Skin epidermis (tissue), 12 donors: ENCODE data around the gene GSE1.

Source experiments
- H3K27ac ChIP-seq, 21 experiments: fragments of 200-600 bp; sonication (generic) in 11 of 21; one replicate each; pipeline ENCODE4 v1.5.0; 2020; ENCODE audit warnings: mild to moderate bottlenecking in 3 of 21, inconsistent platforms in 2 of 21, moderate library complexity in 2 of 21
- H3K4me3 ChIP-seq, 7 experiments: fragments of 200-600 bp; sonication (generic) in 2 of 7; one replicate each; pipeline ENCODE4 v1.5.0; 2020; ENCODE audit warnings: inconsistent platforms in 2 of 7, mild to moderate bottlenecking in 2 of 7, moderate library complexity in 1 of 7

GSE1 gene

DNA sequence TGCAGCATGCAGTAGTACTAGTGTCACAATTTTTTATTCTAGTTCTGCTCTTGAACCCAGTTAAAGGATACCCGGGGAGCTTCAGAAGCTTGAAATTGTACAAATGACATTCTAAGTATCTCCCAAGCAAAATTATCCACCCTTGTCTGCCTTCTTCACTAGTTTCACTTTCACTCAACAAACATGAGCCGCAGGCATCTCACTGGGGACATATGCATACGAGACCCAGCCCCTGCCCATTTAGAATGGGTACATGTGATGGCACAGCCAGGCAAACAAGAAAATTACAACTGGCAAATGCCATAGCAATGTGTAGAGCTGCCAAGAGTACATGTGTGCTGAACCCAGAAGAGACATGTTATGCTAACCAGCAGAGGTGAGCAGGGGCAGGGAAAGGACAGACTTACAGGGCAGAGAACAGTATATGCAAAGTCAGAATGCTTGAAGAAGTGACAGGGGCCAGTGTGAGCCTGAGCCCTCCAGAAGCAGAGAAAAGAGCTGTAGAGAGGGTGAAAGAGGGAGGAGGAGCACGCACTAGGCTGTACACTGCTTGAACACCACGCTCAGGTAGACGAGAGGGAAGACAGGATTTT, 67.3 kb downstream of the GSE1 start:
- Histone ChIP-seq H3K27ac (no peak overlapping the region), H3K4me3 (no peak overlapping the region)

DNA sequence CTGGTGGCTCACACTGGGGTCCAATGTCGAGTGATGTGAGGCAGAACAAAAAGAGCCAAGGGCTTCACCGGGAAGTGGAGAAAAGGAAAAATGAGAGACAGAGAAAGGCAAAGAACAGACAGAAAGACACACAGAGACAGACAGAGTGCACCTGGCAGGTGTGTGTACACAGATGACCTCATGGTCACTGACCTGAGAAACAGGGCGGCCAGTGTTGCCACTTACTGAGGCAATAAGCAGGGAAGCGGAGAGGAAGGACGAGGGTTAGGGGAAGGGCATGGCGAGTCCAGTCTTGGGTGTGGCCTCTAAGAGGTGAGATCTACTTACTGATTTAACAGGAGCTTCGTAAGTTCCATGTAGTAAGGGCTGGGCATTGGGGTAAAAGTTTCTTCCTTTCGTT, 68.1 kb downstream of the GSE1 start:
- Histone ChIP-seq H3K4me3 (no peak overlapping the region), H3K27ac (no peak overlapping the region)

DNA sequence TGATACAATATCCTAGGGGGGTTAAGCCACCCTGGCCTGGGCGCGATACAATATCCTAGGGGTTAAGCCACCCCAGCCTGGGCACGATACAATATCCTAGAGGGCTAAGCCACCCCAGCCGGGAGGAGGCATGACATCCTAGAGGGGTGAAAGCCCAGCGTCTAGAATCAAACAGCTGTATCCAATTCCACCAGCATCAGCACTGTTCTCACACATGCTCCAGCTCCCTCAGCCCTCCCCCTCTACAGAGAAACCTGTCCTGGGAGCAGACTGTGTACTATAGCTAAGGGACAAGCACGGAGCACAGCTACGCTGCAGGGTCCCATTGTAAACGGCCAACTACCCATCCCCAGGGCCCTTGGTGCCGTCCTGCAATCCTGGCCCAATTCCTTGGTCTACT, 69.4 kb downstream of the GSE1 start:
- Histone ChIP-seq H3K27ac (no peak overlapping the region), H3K4me3 (no peak overlapping the region)

GRCh38 chr16:85683363-85683762, 70.2 kb downstream of the GSE1 start:
- H3K27ac ChIP-seq, result no peak overlapping the region
- H3K4me3 ChIP-seq, result no peak overlapping the region

GRCh38 chr16:85685251-85685650, 72.1 kb downstream of the GSE1 start:
- no peak overlapping the region for H3K4me3 ChIP-seq
- no peak overlapping the region for H3K27ac ChIP-seq

GRCh38 chr16:85686912-85687591, 73.9 kb downstream of the GSE1 start:
- Histone ChIP-seq H3K4me3 (peak overlapping the region in 1 of 7 experiments; percentile 83), H3K27ac (no peak overlapping the region)

DNA sequence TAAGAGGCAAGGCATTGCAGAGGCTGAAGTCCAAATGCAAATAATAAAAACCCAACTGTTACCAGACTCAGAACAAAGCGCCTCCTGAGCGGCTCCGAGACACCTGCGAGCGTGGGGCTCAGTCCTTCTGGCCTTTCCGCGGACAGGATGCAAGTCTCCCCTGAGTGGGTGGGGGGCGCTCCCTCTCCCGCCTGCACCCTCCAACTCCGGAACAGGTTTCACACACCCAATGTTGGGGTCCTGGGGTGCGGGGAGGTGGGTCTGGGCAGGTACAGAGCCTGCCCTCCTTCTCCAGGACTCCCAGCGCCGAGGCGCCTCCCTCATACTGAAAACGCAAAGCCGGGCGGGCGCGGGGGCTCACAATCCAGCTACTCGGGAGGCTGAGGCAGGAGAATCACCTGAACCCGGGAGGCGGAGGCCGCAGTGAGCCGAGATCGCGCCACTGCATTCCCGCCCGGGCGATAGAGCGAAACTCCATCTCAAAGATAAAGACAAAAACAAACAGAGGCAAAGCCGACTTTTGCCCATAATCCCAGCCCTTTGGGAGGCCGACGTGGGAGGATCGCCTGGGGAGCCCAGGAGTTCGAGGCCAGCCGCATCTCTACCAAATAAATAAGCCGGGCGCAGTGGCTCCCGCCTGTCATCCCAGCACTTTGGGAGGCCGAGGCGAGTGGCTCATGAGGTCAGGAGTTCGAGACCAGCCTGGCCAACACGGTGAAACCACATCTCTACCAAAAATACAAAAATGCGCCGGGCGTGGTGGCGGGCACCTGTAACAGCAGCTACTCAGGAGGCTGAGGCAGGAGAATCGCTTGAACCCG, 74.7 kb downstream of the GSE1 start:
- Histone ChIP-seq H3K27ac (peak overlapping the region in 1 of 21 experiments; percentile 52), H3K4me3 (peak overlapping the region; percentile 45 to 83 (median 72))

- Histone ChIP-seq H3K4me3 (peak within 1 kb of the TSS; percentile 45 to 83 (median 72)), H3K27ac (peak within 1 kb of the TSS in 5 of 21 experiments; percentile 11 to 56 (median 49))
These were observed 75.6 kb downstream of the GSE1 start, which contains the start of gene GINS2 for GRCh38 chr16:85688586-85689284. TSS of gene GINS2 (minus strand) at chr16:85688954. CDS start at chr16:85688898, 56 bp downstream.

- Histone ChIP-seq H3K4me3 (peak overlapping the region in 6 of 7 experiments; percentile 13 to 83 (median 65)), H3K27ac (no peak overlapping the region)
These were observed 76.3 kb downstream of the GSE1 start for GRCh38 chr16:85689285-85689949.

DNA sequence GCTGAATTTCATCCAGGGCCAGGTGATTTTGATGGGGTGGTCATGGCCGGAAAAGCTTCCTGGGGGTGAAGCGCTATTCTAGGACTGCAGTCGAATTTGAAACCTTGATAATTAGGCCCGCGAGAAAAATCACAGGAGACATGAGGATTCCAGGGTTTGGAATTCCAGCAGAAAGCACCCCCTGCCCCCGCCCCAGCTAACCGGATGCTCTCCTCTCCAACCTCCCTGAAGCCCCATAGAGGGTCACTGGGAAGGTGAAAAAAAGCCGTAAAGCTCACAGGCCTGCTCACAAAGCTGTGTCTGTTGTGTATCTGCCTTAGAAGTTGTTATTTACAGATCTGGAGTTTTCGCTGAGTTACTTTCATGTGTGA, 76.8 kb downstream of the GSE1 start:
- H3K4me3 ChIP-seq, result no peak overlapping the region
- H3K27ac ChIP-seq, result no peak overlapping the region

GRCh38 chr16:85690469-85691064, 77.4 kb downstream of the GSE1 start:
- no peak overlapping the region for H3K4me3 ChIP-seq
- H3K27ac ChIP-seq, result no peak overlapping the region

DNA sequence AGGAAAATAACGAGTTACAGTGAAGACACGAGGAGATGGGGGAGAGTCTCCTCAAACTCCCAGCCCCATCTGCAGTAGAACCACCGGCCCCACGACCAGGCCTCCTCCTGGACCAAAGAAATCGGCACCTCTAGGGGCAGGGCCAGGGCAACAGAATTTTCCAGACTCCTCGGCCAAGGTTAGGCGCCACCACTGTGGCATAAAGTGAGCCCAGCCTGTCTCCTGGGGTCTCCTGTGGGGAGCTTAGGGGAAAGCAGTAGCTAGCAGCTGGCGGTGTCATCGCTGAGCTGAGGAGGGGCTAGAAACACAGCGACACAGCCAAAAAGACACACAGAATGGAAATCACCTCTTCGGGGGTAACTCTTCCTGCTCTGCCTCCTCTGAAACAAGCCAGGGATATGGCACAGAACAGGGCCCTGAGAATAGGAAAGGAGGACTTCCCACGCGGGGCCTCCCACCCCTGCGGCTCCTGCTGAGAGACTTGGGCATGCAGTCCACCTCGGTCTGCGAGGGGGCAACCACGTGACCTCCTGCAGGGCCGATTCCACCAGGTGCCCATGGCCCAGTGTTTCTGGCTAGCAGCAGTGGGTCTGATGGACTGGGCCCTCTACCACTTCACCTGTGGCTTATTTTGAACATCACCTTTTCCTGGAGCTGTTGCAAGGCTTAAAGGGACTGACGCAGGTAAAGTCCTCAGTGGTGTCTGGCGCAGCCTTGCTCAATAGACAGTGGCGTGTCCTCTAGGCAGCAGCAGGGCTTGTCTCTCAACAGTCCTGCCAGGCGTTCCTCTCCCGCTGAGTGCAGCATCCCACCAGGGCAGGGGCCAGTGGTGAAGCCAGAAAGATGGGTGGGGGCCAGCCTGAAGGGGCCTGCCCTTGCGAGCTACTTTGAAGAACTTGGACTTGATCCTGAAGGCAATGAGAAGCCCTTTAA, 82.3 kb downstream of the GSE1 start:
- no peak overlapping the region for H3K27ac ChIP-seq

GRCh38 chr16:85696781-85697180, 83.7 kb downstream of the GSE1 start:
- Histone ChIP-seq H3K4me3 (peak overlapping the region in 1 of 7 experiments; percentile 4), H3K27ac (peak overlapping the region in 3 of 21 experiments; percentile 10 to 56 (median 51))

More for the DNA sequence above, 82.3 kb downstream of the GSE1 start:
- H3K4me3 ChIP-seq, result no peak overlapping the region

DNA sequence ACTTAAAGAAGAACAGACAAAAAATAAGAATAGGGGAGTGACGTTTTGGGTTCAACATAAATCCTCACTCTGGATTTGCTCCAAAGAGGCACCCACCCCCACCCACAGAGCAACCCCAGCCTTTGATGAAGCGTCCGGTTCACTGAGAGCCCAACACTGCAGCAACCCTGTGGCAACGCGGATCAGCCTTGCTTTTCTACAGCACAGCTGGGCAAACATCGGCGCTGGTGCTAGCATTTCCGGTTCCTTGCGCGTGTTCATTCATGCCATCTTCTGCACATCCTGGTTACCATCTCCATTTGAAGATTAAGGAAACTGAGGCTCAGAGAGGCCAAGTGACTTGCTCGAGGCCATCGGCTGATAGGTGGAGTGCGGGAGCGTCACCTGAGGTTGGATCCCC, 84.3 kb downstream of the GSE1 start:
- peak overlapping the region in 1 of 7 experiments; percentile 4 for H3K4me3 ChIP-seq
- peak overlapping the region in 2 of 21 experiments; percentile 10 to 56 for H3K27ac ChIP-seq

- Histone ChIP-seq H3K27ac (no peak overlapping the region), H3K4me3 (no peak overlapping the region)
These were observed 85.4 kb downstream of the GSE1 start for GRCh38 chr16:85698459-85698891.

DNA sequence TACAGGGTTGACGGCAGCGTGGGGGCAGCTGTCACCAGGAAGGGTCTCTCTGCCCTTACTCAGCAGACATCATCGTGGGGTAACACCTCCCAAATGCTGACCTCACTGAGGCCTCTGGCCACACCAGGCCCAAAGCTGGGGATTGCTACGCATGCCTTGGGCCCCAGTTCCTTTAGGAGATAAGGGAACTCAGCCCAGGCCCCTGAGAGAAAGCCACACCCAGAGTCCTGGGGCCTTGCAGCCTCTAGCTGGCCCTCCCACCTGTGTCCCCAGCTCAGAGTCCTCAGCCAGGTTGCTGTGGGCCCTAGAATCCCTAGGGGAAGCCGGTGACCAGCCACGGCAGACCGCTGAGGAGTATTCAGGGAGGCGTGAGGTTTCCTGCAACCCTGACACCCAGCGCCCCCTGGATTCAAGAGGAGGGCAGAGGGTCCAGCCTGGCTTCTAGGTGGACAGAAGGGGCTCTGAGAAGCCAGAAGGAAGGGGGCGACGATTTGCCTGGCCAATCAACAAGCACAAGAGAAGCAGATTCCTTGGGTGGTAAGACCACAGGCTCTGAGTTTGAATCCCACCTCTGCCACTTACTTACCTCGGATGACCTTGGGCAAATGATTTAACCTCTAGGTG, 85.9 kb downstream of the GSE1 start:
- Histone ChIP-seq H3K27ac (no peak overlapping the region), H3K4me3 (no peak overlapping the region)

GRCh38 chr16:85699628-85700027, 86.5 kb downstream of the GSE1 start:
- no peak overlapping the region for H3K27ac ChIP-seq
- H3K4me3 ChIP-seq, result no peak overlapping the region

DNA sequence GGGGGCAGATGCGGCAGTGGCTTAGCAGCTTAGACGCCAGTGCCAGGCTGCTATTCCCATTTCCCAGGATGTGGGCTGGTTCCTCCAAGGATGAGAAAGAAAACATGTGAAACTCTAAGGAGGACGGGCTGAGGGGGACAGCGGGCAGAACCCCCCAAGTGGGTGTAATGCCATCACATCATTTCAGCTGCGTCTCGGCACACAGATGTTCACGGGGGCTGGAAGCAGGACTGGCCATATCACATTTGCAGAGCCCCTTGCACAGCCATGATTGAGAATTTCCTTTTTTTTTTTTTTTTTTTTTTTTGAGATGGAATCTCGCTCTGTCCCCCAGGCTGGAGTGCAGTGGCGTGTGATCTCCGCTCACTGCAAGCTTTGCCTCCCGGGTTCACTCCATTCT, 90.9 kb downstream of the GSE1 start:
- H3K4me3 ChIP-seq, result no peak overlapping the region
- H3K27ac ChIP-seq, result no peak overlapping the region
